Measurements from ENCODE around the gene FAM200B.

DNA sequence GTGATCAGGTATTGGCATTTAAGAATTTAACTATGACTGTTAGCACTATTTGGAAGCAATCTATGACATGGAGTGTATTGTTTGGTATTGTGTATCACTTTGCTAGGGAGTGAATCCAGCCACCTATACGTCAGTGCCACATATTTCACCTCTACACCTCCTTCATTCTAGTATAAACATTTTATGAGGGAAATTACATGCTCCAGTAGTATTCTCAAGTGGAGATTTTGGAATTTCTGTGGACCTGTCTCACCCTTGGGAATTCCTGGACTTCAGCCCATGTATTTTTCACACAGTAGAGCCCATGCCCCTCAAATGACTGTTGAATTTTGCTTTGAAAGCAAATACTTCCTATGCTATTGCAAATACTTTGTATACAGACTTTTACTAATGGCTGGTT is 32.5 kb downstream of the FAM200B start:
- TF ChIP-seq, protein P1, sequence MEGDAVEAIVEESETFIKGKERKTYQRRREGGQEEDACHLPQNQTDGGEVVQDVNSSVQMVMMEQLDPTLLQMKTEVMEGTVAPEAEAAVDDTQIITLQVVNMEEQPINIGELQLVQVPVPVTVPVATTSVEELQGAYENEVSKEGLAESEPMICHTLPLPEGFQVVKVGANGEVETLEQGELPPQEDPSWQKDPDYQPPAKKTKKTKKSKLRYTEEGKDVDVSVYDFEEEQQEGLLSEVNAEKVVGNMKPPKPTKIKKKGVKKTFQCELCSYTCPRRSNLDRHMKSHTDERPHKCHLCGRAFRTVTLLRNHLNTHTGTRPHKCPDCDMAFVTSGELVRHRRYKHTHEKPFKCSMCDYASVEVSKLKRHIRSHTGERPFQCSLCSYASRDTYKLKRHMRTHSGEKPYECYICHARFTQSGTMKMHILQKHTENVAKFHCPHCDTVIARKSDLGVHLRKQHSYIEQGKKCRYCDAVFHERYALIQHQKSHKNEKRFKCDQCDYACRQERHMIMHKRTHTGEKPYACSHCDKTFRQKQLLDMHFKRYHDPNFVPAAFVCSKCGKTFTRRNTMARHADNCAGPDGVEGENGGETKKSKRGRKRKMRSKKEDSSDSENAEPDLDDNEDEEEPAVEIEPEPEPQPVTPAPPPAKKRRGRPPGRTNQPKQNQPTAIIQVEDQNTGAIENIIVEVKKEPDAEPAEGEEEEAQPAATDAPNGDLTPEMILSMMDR (IDR thresholded peaks at IDR 0.05) = no peak
- no peak for TF ChIP-seq EZH2 (IDR thresholded peaks at IDR 0.05)

Measured in neural progenitor cell (in vitro differentiated cells).